ENCODE measurements around the gene CEP76. TPM values are rescaled to one million over a fixed set of nuclear protein-coding genes. Genes with fewer than 3 reads are reported as not detected.
A peak's percentile ranks its signal among the peaks of the same experiment; 100 is the strongest.

The CEP76 gene
- total RNA-seq, 1 donor from 2014 or later: 12.4 TPM

GRCh38 chr18:12722731-12723130 lies 20.2 kb upstream of the CEP76 start:
- DNase-seq (ENCODE audit: extremely low spot score, unreplicated experiment): no peak
- H3K4me1 Mint-ChIP-seq (ENCODE audit: unreplicated experiment): no peaks in the 10 kb centered on the region
- no peak for TF ChIP-seq CTCF (conservative IDR thresholded peaks at IDR 0.05)
- no peak overlapping the region for H3K27ac Mint-ChIP-seq
- H3K36me3 Mint-ChIP-seq: peaks cover 23% of the 10 kb centered on the region
- no peak overlapping the region for H3K4me3 Mint-ChIP-seq
- no peaks in the 10 kb centered on the region for H3K9me3 Mint-ChIP-seq
- H3K27me3 Mint-ChIP-seq: no peaks in the 10 kb centered on the region

- no peaks in the 10 kb centered on the region for H3K27me3 Mint-ChIP-seq
- TF ChIP-seq CTCF (conservative IDR thresholded peaks at IDR 0.05): no peak
- H3K4me3 Mint-ChIP-seq: no peak overlapping the region
- H3K9me3 Mint-ChIP-seq: no peaks in the 10 kb centered on the region
- no peak overlapping the region for H3K27ac Mint-ChIP-seq
- no peaks in the 10 kb centered on the region for H3K4me1 Mint-ChIP-seq (ENCODE audit: unreplicated experiment)
- peaks cover 23% of the 10 kb centered on the region for H3K36me3 Mint-ChIP-seq
- DNase-seq (ENCODE audit: extremely low spot score, unreplicated experiment): no peak
Measured at GRCh38 chr18:12721495-12722275, 19.2 kb upstream of the CEP76 start.

- peaks cover 21% of the 10 kb centered on the region for H3K36me3 Mint-ChIP-seq
- no peaks in the 10 kb centered on the region for H3K27me3 Mint-ChIP-seq
- DNase-seq (ENCODE audit: extremely low spot score, unreplicated experiment): no peak
- no peak overlapping the region for H3K4me3 Mint-ChIP-seq
- no peaks in the 10 kb centered on the region for H3K9me3 Mint-ChIP-seq
- TF ChIP-seq CTCF (conservative IDR thresholded peaks at IDR 0.05): no peak
- H3K4me1 Mint-ChIP-seq (ENCODE audit: unreplicated experiment): no peaks in the 10 kb centered on the region
- H3K27ac Mint-ChIP-seq: no peak overlapping the region
Measured at GRCh38 chr18:12711446-12711845, 8.9 kb upstream of the CEP76 start.

GRCh38 chr18:12703664-12704063 lies 1.1 kb upstream of the CEP76 start:
- TF ChIP-seq CTCF (conservative IDR thresholded peaks at IDR 0.05): no peak
- Mint-ChIP-seq H3K4me1 (ENCODE audit: unreplicated experiment) (peaks cover 34% of the 10 kb centered on the region), H3K27me3 (no peaks in the 10 kb centered on the region), H3K27ac (peak overlapping the region; percentile 91), H3K9me3 (no peaks in the 10 kb centered on the region), H3K36me3 (peaks cover 20% of the 10 kb centered on the region), H3K4me3 (peak overlapping the region; percentile 96)
- DNase-seq (ENCODE audit: extremely low spot score, unreplicated experiment): no peak

GRCh38 chr18:12703096-12703567 lies 609 bp upstream of the CEP76 start:
- Mint-ChIP-seq H3K36me3 (peaks cover 23% of the 10 kb centered on the region), H3K27me3 (no peaks in the 10 kb centered on the region), H3K27ac (peak overlapping the region; percentile 91), H3K4me3 (peak overlapping the region; percentile 96), H3K9me3 (no peaks in the 10 kb centered on the region), H3K4me1 (ENCODE audit: unreplicated experiment) (peaks cover 38% of the 10 kb centered on the region)
- no peak for TF ChIP-seq CTCF (conservative IDR thresholded peaks at IDR 0.05)
- no peak for DNase-seq (ENCODE audit: extremely low spot score, unreplicated experiment)
